ENCODE results near the gene TCERG1L.
"Not testable (repeated sequence)": the region's sequence is repeated elsewhere in the genome, so short reads cannot be mapped to it uniquely, and the experiment has no call there.

The TCERG1L gene

DNA sequence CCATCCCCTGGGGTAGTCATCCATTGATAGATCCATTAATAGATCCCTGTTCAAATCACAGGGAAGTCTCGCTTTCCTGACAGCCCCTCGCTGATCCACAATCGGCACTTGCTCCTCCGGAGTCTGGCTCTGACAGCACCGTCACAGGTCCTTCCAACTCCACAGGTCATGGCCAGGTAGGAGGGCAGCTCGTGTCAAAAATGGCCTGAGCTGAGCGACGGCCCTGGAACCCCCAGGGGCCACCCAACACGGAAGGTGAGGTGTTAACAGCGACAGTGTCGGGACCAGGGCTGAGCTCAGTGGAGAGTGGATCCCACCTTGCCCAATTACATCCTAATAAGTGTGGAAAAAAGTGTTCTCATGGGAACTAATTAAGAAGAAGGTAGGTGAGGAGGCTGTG lies 219.8 kb downstream of the TCERG1L start:
- in situ Hi-C loops (cut with HindIII; ENCODE audit: low sequenced_read_pairs): no loop called here

DNA sequence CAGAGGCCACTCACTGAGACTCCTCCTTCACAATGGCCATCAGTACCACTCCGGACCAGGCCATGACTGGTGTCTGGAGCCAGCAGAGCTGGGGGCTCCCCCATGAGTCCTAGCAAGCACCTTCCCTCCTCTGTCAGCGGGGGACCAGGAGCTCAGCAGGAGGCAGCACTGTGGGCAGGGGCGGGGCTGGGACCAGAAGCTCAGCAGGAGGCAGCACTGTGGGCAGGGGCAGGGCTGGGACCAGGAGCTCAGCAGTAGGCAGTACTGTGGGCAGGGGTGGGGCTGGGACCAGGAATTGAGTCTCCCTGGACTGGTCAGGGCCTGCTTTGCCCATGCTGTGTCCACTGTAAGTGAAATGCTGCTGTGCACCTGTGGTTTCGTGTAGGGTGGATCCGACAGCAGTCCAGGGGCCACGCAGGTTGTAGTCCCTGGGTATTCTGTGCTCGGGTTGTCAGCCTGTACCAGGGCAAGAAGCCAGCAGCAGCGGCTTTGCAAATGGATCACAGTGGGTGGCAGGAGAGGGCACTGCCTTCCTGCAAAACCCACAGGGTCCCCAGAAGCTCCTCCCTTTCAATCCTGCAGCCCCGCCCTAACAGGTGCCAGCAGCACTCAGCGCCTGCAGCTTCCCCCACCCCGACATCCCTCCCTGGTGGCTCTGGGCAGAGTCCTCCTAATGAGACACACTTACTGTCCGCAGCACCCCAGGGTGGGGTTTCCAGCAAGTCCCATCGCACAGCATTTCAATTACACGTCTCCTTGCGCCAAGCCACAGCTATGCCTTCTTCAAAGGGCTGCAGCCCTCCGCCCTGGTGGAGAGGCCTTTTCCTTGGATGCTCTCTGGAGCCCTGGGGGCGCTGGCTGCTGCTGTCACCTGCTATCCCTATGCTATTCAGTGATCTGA lies 220.5 kb downstream of the TCERG1L start:
- in situ Hi-C loops (cut with HindIII; ENCODE audit: low sequenced_read_pairs): no loop called here

DNA sequence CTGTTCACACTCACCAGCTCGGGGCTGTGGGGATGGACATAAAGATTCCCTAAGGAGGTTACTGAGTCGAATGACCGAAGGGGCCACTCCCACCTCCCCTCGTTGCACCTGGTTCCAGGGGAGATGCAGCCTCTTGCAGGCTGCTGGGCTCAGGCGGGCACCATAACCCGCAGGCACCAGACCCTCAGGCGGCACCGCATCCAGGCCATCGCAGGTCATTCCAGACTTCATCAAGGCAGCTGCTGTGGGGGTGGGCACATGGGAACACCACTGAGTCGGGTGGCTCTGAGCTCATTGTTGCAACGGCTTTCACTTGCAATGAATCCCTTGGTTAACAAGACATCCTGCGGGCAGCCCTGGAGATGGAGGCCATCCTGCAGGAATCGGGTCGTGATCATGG lies 221.7 kb downstream of the TCERG1L start:
- in situ Hi-C loops (cut with HindIII; ENCODE audit: low sequenced_read_pairs): no loop called here

DNA sequence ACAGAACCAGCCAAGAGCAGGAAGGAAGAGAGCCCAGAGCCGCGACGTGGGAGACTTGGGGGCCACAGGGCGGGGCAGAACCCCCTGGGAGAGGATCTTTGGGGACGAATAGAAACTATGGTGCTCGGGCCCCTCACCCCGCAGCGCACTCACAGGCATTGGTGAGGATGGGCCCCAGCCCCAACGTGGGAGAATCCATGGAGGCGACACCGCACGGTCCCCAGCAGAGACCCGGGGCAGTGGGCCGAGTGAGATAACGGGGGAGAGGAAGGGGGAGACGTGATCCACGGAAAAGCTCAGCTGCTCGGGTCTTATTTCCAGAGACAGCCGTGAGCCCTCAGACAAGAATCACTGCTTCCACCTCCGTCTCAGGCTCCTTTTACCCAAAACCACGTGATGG lies 222.4 kb downstream of the TCERG1L start:
- in situ Hi-C loops (cut with HindIII; ENCODE audit: low sequenced_read_pairs): no loop called here

DNA sequence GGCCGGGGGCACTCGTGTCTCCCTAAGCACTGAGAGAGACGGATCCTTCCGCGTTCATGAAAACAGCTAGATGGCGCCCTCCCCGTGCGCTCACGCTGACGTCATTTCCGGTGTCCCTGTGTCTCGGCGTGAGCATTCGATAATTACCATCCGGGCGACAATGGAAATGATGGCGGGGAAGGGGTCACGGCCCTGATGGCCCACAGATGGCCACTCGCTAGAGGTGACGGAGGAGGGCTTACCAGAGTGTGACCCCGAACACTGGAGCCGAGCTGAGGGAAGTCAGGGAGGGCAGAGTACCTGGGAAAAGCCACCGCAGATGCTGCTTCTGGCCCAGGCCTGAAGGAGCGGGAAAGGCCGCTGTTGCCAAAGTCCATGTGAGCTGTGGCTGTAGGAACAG lies 222.9 kb downstream of the TCERG1L start:
- in situ Hi-C loops (cut with HindIII; ENCODE audit: low sequenced_read_pairs): no loop called here

DNA sequence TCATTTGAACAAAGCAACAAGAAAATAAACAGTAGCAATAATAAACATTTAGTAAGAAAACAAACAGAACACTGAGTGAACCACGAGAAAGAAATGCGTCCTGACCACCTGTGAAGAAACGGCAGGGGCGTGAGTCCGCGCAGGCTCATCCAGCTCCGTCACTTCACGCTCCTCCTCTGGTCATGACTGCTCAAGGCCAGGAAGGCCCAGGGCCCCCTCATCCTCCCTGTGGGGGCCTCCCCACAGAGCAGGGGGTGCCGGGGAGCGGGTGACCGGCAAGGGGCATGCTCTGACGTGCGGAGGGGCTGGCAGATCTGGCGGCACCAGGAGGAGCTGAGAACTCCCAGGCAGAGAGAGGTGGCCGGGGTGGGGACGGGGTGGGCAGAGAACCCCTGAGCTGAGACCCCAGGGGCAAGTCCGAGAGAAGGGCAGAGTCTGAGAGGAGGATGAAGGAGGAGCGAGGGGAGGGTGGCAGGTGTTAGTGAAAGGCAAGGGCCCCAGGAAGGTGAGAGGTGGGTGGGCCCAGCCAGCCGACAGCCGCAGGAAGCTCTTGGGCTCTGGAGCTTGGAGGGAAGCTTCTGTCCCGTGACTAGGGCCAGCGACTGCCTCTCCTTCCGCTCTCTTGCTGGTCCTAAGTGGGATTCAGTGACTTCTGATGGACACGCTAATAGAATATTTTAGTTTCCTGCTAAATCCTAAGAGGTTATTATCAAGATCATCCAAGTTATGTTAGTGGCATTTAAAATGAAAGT lies 223.9 kb downstream of the TCERG1L start:
- in situ Hi-C loops (cut with HindIII; ENCODE audit: low sequenced_read_pairs): no loop called here

DNA sequence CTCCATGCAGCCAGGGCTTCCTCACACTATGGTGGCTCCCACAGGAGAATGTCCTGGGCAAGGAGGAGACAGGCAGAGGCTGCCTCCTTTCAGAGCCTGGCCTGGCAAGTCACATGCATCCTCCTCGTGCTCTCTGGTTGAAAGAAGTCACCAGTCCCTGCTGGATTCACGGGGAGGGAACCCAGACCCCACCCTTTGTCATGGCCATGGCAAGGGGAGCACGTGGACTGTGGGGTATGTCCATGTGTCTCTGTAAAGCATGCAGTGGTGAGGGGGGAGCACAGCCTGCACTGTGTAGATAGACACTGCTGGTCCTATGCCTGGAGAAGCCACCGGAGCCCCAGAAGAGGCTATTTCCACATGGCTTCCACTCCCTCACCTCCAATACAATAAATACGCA lies 225.0 kb downstream of the TCERG1L start:
- in situ Hi-C loops (cut with HindIII; ENCODE audit: low sequenced_read_pairs): no loop called here

DNA sequence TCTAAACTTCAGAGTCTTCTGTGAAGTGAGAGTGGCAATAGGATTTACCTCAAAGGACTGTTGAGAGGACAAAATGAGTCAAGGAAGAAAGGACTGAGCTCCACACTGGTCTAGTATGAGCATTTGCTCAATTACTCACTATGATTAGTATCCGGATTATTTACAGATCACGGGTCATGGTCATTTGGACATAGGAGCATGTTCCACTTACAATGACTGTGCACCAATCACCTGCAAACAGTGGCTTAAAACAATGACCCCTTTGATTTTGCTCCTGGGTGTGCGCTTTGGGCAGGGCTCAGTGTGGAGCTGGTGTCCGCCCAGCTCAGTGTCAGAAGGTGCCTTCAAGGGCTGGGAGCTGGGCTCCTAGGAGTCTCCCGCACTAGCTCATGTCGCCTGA lies 225.4 kb downstream of the TCERG1L start:
- in situ Hi-C loops (cut with HindIII; ENCODE audit: low sequenced_read_pairs): no loop called here

DNA sequence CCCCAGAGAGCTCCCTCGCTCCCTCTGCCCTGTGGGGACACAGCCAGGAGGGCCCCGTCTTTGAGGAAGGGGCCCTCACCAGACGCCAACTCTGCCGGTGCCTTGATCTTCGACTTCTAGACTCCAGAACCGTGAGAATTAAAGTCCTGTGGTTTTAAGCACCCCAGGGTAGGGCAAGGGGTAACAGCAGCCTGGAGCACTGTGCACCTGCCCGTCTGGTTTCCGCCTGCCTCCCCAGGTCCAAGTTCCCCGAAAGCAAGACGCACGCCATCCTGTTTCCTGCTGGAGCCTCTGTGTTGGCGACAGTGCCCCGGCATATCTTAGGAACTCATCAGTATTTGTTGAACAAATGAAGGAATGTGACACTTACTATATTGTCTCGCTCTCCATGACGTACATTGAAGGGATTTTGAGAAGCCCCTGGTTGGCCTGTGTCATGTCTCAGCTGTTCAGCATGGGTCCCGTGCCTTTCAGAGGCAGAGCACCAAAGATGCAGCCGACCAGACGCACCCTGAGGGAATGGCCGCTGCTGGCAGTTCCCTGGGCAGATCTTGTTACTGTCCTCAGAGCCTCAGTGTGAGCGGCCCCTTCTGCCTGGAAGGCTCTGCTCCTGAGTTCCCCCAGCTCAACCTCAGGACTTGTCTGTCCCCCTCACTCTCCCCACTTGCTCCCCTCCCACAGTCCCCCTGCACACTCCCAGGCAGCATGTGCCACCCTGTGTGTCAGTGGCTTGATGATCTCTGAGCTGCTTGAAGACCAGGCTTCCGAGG lies 226.2 kb downstream of the TCERG1L start:
- in situ Hi-C loops (cut with HindIII; ENCODE audit: low sequenced_read_pairs): no loop called here

DNA sequence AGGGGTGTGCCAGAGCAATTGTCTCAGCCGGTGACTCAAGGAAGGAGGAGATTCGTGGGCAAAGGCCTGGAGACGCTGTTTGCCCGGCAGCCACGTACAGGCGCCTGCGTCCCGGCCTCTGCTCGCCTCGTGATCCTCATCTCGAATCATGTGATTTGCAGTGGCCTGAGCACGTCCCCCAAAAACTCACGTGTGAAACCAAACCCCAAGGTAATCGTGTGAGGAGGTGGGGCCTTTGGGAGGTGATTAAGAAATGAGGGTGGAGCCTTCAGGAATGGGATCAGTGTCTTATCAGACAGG lies 226.8 kb downstream of the TCERG1L start:
- in situ Hi-C loops (cut with HindIII; ENCODE audit: low sequenced_read_pairs): no loop called here

DNA sequence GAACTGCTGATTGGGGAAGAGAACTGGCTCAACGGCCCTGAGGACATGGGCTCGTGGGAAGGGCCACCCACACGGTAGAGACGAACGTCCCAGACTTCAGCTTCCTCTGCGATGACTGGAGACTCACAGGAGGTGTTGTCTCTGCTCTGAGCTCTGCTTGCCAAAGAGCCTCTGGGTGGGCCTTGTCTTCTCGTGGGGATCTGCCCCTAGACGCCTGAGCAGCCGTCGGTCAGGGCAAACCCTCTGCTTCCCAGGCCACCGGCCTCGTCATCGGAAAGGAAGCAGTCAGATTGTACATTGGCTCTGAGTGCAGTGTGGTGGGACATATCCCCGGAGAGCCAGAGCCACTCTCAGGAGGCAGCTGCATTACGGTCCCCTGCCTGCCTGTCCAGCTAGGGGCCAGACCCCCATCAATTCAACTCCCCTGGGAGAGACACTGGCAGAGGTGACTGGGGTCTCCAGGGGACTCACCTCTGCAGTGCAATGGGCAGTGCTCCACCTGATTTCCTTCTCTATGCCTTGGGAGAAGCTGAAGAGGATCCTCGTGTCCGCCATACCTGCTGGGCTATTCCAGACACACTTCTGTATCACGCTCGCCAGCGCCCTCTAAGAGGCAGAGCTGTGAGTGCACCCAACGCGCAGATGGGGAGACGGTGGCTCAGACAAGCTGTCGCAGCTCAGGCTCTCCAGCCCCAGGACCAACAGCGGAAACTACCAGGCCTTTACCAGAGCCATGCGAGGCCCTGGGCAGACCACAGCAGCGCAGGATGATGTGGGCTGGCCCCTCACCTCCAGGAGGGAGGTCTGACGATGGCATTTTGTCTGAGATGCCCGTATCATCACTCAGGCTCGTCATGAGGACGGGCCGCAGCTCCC lies 227.4 kb downstream of the TCERG1L start:
- in situ Hi-C loops (cut with HindIII; ENCODE audit: low sequenced_read_pairs): no loop called here

DNA sequence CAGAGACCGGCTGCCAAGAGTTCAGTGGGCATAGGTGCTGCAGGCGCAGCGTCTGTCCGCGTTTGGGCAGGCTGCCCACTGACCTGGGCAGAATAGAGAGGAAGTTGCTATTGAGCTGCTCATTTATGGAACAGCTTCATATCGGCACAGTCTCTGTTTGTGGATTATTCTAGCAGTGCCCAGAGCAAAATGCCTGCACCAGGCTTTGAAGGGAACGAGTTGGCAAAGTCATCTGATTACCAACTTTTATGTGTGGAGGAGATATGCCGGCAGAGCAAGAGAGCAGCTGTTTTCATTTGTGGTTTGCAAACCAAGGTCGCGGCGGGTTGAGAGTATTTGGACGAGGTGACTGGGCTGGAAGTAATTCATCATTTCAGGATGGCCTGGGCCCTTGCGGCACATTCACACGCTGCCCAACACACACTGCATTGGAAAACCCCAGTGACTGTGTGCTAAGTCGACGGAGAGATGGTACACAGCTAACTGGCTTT lies 228.5 kb downstream of the TCERG1L start:
- in situ Hi-C loops (cut with HindIII; ENCODE audit: low sequenced_read_pairs): no loop called here

DNA sequence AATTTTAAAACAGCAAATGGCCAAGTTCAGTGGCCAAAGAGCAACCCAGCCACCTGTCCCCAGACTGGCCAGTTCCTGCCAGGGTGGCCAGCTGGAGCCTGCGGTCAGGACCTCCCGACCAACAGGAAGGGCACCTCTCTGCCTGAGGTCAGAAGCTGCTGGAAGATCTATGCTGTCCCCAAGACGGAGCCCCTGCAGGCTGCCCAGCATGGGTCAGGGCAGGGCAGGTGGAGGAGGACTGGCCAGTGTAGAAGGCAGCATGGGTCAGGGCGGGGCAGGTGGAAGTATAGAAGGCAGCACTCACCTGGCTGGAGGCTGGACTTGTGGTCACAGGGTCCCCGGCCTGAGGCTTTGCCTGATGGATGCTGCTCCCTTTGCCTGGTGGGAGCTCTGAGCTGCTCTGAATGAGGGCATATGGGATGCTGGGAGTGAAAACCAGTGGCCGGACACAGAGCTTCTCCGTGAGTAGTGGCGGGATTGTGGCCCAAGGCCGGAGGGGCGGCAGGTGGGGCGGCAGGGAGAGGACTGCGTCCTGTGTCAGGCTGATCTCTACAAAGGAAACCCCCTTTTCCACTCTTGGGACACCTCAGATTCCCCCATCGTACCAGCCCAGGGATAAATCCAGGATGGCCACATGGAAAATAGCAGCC lies 229.2 kb downstream of the TCERG1L start:
- in situ Hi-C loops (cut with HindIII; ENCODE audit: low sequenced_read_pairs): no loop called here

DNA sequence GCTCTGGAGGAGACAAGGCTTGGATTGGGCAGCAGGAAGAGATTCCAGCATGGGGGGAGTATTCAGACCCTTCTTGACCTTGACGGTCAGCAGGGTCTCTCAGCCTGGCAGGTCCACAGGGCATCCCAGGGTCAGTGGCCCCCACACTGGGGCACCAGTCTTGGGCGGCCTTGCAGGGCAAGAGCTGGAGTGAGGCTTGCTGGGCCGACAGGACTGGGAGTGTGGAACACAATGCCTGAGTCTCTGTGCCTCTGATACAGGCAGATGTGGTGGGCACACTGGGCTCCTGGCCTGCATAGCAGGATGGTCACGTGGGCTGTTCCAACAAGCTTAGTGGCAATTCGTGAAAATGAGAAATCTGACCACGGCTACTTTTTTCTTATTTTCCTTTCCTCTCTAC lies 229.7 kb downstream of the TCERG1L start:
- in situ Hi-C loops (cut with HindIII; ENCODE audit: low sequenced_read_pairs): no loop called here

DNA sequence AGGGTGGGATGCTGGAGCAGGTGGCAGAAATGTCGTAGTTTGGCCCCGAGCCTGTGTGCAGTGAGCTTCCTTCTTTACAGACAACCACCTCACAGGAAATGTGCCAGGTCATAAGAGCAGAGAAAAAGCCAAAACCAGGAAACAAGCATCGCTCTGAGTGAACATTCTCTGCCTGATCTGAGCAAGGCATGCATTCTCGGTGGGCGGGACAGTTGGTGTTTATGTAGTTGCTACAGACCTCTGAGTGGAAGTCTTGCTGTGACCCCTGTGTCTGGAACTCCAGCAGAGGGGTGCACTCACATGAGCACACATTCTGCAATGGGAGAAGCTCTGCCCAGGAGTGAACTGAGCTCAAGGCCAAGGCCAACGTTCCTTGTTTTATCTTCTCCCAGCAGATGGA lies 230.1 kb downstream of the TCERG1L start:
- in situ Hi-C loops (cut with HindIII; ENCODE audit: low sequenced_read_pairs): no loop called here

DNA sequence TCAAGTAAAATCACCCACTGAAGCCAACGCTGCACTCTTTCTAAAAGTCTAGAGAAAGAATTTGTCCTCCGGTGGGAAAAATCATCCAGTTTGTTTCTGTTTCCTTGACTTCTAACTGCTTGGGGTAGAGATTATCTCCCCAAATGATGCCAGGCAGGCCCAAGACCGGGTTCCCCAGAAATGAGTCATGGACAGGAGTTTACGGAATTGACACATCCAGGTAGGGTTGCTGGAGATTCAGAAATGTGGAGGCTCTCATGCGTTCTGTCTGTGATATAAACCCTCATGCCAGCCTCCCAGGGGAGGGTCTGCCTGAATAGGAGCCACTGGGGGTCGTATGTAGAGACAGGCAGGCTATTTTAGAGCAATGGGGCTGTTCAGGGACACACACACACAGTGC lies 230.9 kb downstream of the TCERG1L start:
- in situ Hi-C loops (cut with HindIII; ENCODE audit: low sequenced_read_pairs): no loop called here

DNA sequence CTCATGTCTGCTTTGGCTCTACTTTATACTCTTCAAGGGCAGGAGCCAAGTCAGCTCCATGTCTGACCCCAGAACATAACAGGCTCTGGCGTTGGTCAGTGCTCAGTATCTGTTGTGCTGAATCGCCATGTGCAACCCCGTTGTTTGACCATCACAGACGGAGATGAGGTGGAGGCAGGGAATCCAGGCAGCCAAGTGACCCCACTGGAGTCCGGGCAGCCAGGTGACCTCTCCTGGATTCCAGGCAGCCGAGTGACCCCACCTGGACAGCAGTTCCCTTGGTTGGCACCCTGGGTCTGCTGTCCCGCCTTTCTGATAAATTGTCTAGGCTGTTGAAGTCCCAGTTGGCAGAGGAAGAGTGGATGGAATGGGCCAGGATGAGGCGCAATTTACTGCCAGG lies 232.2 kb downstream of the TCERG1L start:
- in situ Hi-C loops (cut with HindIII; ENCODE audit: low sequenced_read_pairs): no loop called here

DNA sequence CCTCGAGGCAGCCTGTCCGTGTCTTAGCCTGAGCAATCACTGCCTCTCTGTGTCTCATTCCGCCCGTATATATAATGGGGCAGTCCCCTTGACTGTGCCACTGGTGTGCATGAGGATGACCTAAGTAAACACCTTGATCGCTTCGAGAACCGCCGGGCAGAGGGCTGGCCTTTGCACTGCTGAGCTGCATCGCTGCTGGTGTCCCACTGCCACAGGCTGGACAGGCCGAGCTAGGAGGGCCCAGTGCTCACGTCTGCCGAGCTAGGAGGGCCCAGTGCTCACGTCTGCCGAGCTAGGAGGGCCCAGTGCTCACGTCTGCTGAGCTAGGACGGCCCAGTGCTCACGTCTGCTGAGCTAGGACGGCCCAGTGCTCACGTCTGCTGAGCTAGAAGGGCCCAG lies 232.6 kb downstream of the TCERG1L start:
- in situ Hi-C loops (cut with HindIII; ENCODE audit: low sequenced_read_pairs): not testable (repeated sequence)

DNA sequence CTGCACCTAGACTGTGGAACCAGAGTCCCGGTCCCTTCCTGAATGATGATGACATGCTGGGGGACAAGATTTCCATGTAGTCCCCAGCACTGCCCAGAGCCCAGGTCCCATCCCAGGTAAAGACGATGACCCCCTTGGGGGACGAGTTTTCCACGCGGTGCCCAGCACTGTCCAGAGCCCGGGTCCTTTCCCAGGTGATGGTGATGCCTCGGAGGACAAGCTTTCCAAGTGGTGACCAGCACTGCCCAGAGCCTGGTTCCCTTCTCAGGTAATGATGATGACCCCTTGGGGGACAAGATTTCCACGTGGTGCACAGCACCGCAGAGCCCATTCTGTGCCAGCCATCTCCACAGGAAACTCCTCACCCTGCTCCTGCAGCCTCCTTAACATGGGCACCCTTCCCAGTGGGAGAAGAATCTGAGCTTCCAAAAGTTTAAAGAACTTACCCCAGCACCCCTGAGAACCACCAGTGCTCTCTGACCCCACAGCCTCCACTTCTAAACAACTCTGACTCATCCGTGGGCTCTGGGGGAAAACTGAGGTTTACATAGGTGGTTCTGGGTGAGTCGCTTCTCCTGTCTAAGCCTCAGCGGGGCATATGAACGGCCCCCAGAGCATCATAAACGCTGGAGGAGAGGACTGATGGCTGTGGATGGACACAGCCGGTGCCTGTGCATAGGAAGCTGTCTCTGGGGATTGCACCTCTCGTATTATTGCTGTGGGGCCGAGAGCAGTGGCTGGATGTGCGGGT lies 233.2 kb downstream of the TCERG1L start:
- in situ Hi-C loops (cut with HindIII; ENCODE audit: low sequenced_read_pairs): no loop called here
